ENCODE results near the gene CELF2.

GRCh38 chr10:11331726-11332125 is 314.1 kb downstream of the CELF2 start:
- TF ChIP-seq, protein P1, sequence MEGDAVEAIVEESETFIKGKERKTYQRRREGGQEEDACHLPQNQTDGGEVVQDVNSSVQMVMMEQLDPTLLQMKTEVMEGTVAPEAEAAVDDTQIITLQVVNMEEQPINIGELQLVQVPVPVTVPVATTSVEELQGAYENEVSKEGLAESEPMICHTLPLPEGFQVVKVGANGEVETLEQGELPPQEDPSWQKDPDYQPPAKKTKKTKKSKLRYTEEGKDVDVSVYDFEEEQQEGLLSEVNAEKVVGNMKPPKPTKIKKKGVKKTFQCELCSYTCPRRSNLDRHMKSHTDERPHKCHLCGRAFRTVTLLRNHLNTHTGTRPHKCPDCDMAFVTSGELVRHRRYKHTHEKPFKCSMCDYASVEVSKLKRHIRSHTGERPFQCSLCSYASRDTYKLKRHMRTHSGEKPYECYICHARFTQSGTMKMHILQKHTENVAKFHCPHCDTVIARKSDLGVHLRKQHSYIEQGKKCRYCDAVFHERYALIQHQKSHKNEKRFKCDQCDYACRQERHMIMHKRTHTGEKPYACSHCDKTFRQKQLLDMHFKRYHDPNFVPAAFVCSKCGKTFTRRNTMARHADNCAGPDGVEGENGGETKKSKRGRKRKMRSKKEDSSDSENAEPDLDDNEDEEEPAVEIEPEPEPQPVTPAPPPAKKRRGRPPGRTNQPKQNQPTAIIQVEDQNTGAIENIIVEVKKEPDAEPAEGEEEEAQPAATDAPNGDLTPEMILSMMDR (IDR thresholded peaks at IDR 0.05; ENCODE audit: poor library complexity), result no peak
- no peak for TF ChIP-seq EZH2 (IDR thresholded peaks at IDR 0.05; ENCODE audit: borderline replicate concordance)

All from hepatocyte (in vitro differentiated cells).